OCI-LY3 (cell line): ENCODE results near the gene KRT81.

Source experiments
- CTCF ChIP-seq: fragments of 200-600, 300-600 bp; sonication (generic); IDR thresholded peaks from 2 replicates; pipeline ENCODE4 v1.5.1; 2014; ENCODE audit warnings: antibody characterized with exemption, low read length, low read depth
- EZH2phosphoT487 ChIP-seq: fragments of 200-600 bp; shearing (Covaris generic); IDR thresholded peaks from 2 replicates; pipeline ENCODE4 v1.6.1; 2018; ENCODE audit warnings: antibody characterized with exemption, mixed run types, low read depth

- TF ChIP-seq EZH2phosphoT487 (no peak), CTCF (no peak)
Observed at GRCh38 chr12:52255926-52256583, 35.3 kb downstream of the KRT81 start.
